Limb (tissue), 2 donors: ENCODE data around the gene CFL2.

ENCODE experiments used
- DNase-seq, 2 donors: peaks; one replicate each; pipeline ENCODE4 v3.0.0-alpha.2; 2016; ENCODE audit errors: extremely low spot score in 2 of 2

Gene CFL2

DNA sequence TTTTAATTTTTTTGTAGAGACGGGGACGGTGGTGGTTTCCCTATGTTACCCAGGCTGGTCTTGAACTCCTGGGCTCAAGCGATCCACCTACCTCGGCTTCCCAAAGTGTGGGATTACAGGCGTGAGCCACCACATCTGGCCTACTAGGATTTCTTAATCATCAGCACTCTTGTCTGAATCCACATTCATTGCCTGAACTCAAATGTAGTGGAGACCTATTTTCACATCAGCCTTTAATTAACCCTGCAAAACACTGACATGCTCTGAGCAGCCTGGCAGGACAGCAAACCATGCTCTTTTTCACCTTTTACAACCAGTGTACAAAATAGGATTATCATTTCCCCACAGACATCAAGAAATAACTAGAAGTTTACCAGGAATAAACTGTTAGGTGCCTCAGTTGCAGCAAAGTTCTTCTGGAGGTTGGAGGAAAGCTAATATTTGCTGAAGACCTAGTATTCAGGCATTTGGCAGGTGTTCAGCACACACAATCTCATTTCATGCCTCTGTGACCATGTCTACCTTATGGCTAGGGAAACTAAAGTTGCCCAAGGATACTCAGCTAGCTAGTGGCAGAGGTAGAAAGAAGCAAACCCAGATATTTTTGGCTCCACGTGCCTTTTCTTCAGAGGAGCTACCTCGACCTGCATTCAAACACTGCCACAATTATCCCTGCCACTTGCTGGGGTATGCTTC lies 37.7 kb downstream of the CFL2 start:
- no peak for DNase-seq

DNA sequence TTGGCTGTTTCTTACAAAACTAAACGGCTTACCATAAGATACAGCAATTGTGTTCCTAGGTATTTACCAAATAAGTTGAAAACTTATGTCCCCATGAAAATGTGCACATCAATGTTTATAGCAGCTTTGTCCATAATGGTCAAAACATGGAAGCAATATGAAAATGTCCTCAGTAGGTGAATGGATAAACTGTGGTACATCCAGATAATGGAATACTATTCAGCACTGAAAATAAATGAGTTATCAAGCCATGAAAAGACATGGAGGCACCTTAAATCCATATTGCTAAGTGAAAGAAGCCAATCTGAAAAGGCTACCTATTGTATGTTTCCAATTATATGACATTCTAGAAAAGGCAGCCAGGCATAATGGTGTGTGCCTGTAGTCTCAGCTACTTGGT lies 40.7 kb downstream of the CFL2 start:
- DNase-seq: no peak

DNA sequence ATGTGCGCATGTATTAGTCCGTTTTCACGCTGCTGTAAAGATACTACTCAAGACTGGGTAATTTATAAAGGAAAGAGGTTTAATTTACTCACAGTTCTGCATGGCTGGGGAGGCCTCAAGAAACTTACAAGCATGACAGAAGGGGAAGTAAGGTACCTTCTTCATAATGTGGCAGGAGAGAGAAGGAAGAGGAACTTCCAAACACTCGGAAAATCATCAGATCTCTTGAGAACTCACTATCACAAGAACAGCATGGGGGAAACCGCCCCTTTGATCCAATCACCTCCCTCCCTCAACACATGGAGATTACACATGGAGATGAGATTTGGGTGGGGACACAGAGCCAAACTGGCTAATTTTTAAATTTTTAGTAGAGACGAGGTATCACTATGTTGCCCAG lies 42.7 kb downstream of the CFL2 start:
- DNase-seq: no peak

DNA sequence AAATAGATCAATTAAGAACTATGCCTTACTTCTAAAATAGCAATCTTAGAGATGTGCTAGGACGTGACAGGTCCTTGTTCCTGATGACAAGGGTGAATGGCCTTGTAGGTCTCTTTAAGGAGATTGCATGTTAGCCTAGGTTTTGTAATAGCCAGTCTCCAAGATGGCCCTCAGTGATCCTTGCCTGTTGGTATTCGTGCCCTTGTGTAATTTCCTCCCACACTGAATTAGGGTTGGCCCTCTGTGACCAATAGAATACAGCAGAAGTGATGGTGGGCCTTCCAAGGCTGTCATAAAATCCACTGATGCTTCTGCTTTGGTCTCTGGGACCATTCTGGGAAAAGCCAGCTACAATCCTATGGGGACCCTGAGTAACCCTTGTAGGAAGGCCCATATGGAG lies 46.3 kb downstream of the CFL2 start:
- DNase-seq: no peak

DNA sequence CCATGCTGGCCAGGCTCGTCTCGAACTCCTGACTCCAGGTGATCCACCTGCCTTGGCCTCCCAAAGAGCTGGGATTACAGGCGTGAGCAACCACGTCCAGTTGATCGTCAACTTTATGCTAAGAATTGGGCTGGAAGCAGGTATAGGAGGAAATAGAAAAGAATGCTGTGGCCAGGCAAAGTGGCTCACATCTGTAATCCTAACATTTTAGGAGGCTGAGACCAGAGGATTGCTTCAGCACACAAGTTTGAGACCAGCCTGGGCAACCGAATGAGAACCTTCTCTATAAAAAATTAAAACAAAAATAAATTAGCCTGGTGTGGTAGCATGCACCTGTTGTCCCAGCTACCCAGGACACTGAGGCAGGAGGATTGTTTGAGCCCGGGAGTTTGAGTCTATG lies 47.4 kb downstream of the CFL2 start:
- DNase-seq: no peak

DNA sequence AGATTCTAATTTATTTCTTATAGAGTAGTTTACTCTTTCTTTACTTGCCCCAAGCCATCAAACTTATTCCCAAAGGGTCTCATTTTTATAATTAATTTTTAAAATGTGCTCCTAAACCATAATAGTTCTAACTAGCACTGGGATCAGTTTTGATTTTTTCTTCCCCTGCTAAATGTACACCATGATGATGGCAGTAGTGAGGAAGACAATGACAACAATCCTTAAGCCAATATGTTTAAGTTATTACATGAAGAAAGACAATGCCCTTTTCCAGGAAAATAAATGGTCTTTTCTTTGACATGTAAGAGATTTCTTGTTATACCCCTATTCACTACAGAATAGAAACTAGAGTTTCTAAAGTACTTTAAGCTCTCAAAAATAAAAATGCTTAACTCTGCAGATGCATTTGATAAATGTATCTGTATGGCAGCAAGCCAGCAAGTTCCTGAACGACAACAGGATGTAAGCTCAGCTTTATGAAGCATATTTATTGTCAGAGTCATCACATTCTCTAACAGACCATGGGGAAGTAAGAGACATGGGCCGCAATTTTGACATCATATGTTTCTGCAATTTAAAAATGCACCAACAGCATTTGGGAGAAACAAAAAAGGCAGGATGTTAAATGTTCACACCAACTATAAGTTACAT lies 48.5 kb downstream of the CFL2 start:
- peak in 1 of 2 donors; percentile 56 for DNase-seq

DNA sequence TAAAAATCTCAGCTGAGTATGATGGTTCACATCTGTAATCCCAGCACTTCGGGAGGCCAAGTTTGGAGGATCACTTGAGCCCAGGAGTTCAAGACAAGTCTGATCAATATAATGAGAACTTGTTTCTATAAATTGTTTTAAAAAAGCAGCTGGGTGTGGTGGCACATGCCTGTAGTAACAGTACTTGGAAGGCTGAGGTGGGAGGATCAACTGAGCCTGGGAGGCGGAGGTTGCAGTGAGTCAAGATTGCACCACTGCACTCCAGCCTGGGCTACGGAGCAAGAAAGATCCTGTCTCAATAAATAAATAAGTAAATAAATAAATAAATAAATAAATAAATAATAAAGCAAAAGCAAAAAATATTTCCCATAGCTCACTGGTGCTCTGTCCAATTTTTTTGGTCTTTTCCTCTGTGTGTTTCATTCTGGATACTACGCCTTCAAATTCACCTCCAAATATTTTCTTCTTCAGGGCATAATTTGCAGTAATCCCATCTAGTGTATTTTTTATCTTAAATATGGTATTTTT lies 51.8 kb downstream of the CFL2 start:
- no peak for DNase-seq

DNA sequence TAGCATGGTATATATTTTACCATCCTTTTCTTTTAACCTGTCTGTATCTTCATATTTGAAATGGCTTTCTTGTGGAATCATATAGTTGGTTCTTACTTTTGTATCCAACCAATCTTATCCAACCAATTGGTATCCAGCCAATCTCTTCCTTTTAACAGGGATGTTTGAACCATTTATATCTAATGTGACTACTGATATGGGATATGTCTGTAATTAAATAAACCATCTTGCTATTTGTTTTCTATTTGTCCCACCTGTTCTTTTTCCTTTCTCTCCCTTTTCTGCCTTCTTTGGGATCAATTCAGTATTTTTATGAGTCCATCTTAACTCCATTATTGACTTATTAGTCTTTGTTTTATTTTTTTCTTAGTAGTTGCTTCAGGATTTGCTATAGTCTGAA lies 53.6 kb downstream of the CFL2 start:
- DNase-seq: no peak
